Measurements from ENCODE around the gene ERICH4. TPM values are rescaled to one million over a fixed set of nuclear protein-coding genes. Genes with fewer than 3 reads are reported as not detected.

Gene ERICH4
- total and polyA plus RNA-seq, 7 experiments from 2014 or later, result not detected

DNA sequence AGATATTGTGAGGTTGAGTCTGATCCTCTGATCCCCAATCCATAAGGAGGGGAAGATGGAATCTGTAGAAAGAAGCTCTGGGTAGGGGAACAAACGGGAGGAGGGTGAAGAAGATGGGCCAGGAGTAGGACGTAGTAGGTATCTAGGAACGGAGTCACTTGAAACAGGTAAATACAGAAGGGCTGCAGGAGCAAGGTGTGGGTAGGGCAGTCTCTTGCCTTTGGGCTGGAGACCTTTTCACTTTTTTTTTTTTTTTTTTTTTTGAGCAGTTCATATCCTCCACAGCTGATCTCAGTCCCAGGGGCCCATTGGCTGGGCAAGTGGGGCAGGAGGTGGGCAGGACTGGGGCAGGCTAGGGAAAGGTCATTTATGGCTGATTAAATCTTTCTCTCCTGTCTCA, 43.9 kb upstream of the ERICH4 start:
- ATAC-seq (no peak), DNase-seq (no peak)
- peaks cover 33 to 71% (median 55%) of the 10 kb centered on the region in 7 donors for H3K4me1 Mint-ChIP-seq
- ChIA-PET POLR2A (interaction anchor here (0.5 to 4.3 kb wide), 6 partner anchors 14 to 46 kb away, joined by 3 to 20 read pairs (median 4); partner anchors contain the start of gene B9D2), CTCF (interaction anchor here (0.6 kb wide), 1 partner anchor 354 kb away, joined by 5 read pairs; no protein-coding TSS in a partner anchor)
- Histone ChIP-seq H3K9me3 (ENCODE audit: control insufficient read depth in 2 of 3, low read length in 3 of 3) (no peaks in the 10 kb centered on the region), H3K27ac (ENCODE audit: low read depth, low read length) (peak overlapping the region; percentile 89), H3K4me1 (ENCODE audit: control insufficient read depth in 2 of 2, insufficient read depth in 2 of 2, low read length in 2 of 2) (peaks cover 19 to 23% of the 10 kb centered on the region in 2 donors), H3K27me3 (ENCODE audit: control insufficient read depth in 2 of 2, insufficient read depth in 2 of 2, low read length in 2 of 2) (no peaks in the 10 kb centered on the region), H3K36me3 (ENCODE audit: control insufficient read depth in 2 of 3, insufficient read depth in 3 of 3, low read length in 3 of 3) (peaks cover 0 to 11% (median 0%) of the 10 kb centered on the region in 3 experiments), H3K4me3 (ENCODE audit: low read length) (no peak overlapping the region)
- no peaks in the 10 kb centered on the region for H3K27me3 Mint-ChIP-seq
- intact Hi-C loops (cut with micrococcal nuclease), result loop anchor here (5.0 to 10.0 kb wide), 3 partner anchors 682 to 1023 kb away; partner anchors contain the start of genes COQ8B (in 1 of the 2), ITPKC (in 1 of the 2) and SERTAD3 (in 1 of the 2)
- no peaks in the 10 kb centered on the region for H3K9me3 Mint-ChIP-seq
- H3K36me3 Mint-ChIP-seq, result peaks cover 0 to 10% (median 6%) of the 10 kb centered on the region in 5 donors
- H3K4me3 Mint-ChIP-seq, result peak overlapping the region; percentile 95 to 99 (median 98)
- H3K27ac Mint-ChIP-seq, result peak overlapping the region in 7 of 9 donors; percentile 34 to 100 (median 99)

DNA sequence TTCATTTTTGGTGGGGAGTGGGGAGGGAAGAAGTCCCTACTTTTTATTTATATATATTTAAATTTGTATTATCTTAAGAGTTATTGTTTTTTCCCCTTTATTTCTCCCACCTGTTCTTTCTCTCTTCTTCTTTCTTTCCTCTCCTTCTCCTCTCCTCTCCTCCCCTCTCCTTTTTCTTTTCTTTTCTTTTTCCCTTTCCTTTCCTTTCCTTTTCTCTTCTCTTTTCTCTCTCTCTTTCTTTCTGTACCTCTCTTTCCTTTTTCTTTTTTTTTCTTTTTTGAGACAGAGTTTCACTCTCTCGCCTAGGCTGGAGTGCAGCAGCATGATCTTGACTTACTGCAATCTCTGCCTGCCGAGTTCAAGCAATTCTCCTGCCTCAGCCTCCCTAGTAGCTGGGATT, 43.4 kb upstream of the ERICH4 start:
- H3K27ac Mint-ChIP-seq, result peak overlapping the region in 6 of 9 donors; percentile 1 to 100 (median 70)
- Histone ChIP-seq H3K4me3 (ENCODE audit: low read length) (no peak overlapping the region), H3K27me3 (ENCODE audit: control insufficient read depth in 2 of 2, insufficient read depth in 2 of 2, low read length in 2 of 2) (no peaks in the 10 kb centered on the region), H3K9me3 (ENCODE audit: control insufficient read depth in 2 of 3, low read length in 3 of 3) (no peaks in the 10 kb centered on the region), H3K4me1 (ENCODE audit: control insufficient read depth in 2 of 2, insufficient read depth in 2 of 2, low read length in 2 of 2) (peaks cover 19 to 23% of the 10 kb centered on the region in 2 donors), H3K27ac (ENCODE audit: low read depth, low read length) (no peak overlapping the region), H3K36me3 (ENCODE audit: control insufficient read depth in 2 of 3, insufficient read depth in 3 of 3, low read length in 3 of 3) (peaks cover 0 to 11% (median 0%) of the 10 kb centered on the region in 3 experiments)
- ChIA-PET POLR2A (interaction anchor here (0.5 to 4.3 kb wide), 3 partner anchors 13 to 35 kb away, joined by 3 to 20 read pairs (median 5); partner anchors contain the start of gene B9D2), CTCF (interaction anchor here (0.6 kb wide), 1 partner anchor 354 kb away, joined by 5 read pairs; no protein-coding TSS in a partner anchor)
- ATAC-seq, result no peak
- no peaks in the 10 kb centered on the region for H3K27me3 Mint-ChIP-seq
- intact Hi-C loops (cut with micrococcal nuclease), result loop anchor here (5.0 to 10.0 kb wide), 3 partner anchors 682 to 1023 kb away; partner anchors contain the start of genes COQ8B (in 1 of the 2), ITPKC (in 1 of the 2) and SERTAD3 (in 1 of the 2)
- peaks cover 33 to 71% (median 55%) of the 10 kb centered on the region in 7 donors for H3K4me1 Mint-ChIP-seq
- peaks cover 0 to 10% (median 6%) of the 10 kb centered on the region in 5 donors for H3K36me3 Mint-ChIP-seq
- DNase-seq, result no peak
- H3K9me3 Mint-ChIP-seq, result no peaks in the 10 kb centered on the region
- H3K4me3 Mint-ChIP-seq, result peak overlapping the region; percentile 16 to 99 (median 96)

- ChIA-PET POLR2A (no interaction called here), CTCF (no interaction called here)
- Histone ChIP-seq H3K27me3 (ENCODE audit: control insufficient read depth in 2 of 2, insufficient read depth in 2 of 2, low read length in 2 of 2) (no peaks in the 10 kb centered on the region), H3K9me3 (ENCODE audit: control insufficient read depth in 2 of 3, low read length in 3 of 3) (no peaks in the 10 kb centered on the region), H3K36me3 (ENCODE audit: control insufficient read depth in 2 of 3, insufficient read depth in 3 of 3, low read length in 3 of 3) (peaks cover 0 to 17% (median 0%) of the 10 kb centered on the region in 3 experiments), H3K4me3 (ENCODE audit: low read length) (no peak overlapping the region), H3K4me1 (ENCODE audit: control insufficient read depth in 2 of 2, insufficient read depth in 2 of 2, low read length in 2 of 2) (peaks cover 11 to 13% of the 10 kb centered on the region in 2 donors), H3K27ac (ENCODE audit: low read depth, low read length) (no peak overlapping the region)
- no peaks in the 10 kb centered on the region for H3K9me3 Mint-ChIP-seq
- intact Hi-C loops (cut with micrococcal nuclease), result no loop called here
- ATAC-seq (no peak), DNase-seq (no peak)
- H3K27ac Mint-ChIP-seq, result peak overlapping the region in 1 of 9 donors; percentile 54
- H3K27me3 Mint-ChIP-seq, result no peaks in the 10 kb centered on the region
- no peak overlapping the region for H3K4me3 Mint-ChIP-seq
- peaks cover 0 to 4% (median 3%) of the 10 kb centered on the region in 5 donors for H3K36me3 Mint-ChIP-seq
- peaks cover 26 to 56% (median 42%) of the 10 kb centered on the region in 7 donors for H3K4me1 Mint-ChIP-seq
These were observed 41.5 kb upstream of the ERICH4 start for GRCh38 chr19:41401483-41401882.

GRCh38 chr19:41402010-41402409, 40.9 kb upstream of the ERICH4 start:
- peaks cover 26 to 52% (median 41%) of the 10 kb centered on the region in 7 donors for H3K4me1 Mint-ChIP-seq
- H3K27ac ChIP-seq (ENCODE audit: low read depth, low read length), result no peak overlapping the region
- H3K4me3 ChIP-seq (ENCODE audit: low read length), result no peak overlapping the region
- H3K9me3 ChIP-seq (ENCODE audit: control insufficient read depth in 2 of 3, low read length in 3 of 3), result no peaks in the 10 kb centered on the region
- peaks cover 11% of the 10 kb centered on the region in 2 donors for H3K4me1 ChIP-seq (ENCODE audit: control insufficient read depth in 2 of 2, insufficient read depth in 2 of 2, low read length in 2 of 2)
- ATAC-seq (no peak), DNase-seq (no peak)
- H3K9me3 Mint-ChIP-seq, result no peaks in the 10 kb centered on the region
- ChIA-PET POLR2A (no interaction called here), CTCF (no interaction called here)
- H3K27me3 Mint-ChIP-seq, result no peaks in the 10 kb centered on the region
- intact Hi-C loops (cut with micrococcal nuclease), result no loop called here
- peaks cover 0 to 4% (median 3%) of the 10 kb centered on the region in 5 donors for H3K36me3 Mint-ChIP-seq
- no peak overlapping the region for H3K27ac Mint-ChIP-seq
- no peak overlapping the region for H3K4me3 Mint-ChIP-seq
- H3K27me3 ChIP-seq (ENCODE audit: control insufficient read depth in 2 of 2, insufficient read depth in 2 of 2, low read length in 2 of 2), result no peaks in the 10 kb centered on the region
- H3K36me3 ChIP-seq (ENCODE audit: control insufficient read depth in 2 of 3, insufficient read depth in 3 of 3, low read length in 3 of 3), result peaks cover 0 to 17% (median 0%) of the 10 kb centered on the region in 3 experiments

DNA sequence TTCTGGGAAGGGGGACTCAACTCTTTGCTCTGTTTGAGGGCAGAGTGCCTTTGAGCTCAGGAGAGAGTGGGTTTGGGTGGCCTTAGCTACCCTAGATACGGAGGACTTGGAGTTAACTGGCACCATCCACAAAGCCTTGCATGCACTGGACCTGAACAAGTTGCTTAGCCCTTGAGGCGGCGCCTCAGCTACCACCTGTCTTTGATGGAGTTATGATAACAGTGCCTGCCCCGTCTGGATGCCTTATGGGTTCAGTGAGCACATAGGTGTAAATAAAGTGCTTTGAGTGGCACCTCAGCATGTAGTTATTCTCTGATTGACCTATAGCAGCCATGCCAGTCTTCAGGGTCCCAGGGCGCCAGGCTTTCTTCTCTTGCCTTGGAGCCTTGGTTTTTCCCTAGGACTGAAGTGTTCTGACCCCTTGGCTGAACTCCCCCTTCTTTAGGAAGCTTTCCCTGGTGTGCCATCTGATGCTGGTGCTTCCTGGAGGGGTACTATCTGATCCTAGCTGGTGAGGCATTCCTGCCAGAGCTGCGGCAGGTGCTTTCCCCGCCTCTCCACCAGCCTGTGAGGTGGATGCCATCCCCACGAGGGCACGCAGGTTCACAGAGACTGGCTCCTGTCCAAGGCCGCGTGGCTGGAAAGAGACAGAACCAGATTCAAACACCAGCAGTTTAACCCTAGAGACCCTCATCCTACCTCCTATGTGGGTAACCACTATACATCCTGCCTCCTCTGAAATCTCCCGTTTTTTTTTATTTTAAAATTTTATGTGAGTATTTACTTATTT, 39.6 kb upstream of the ERICH4 start:
- Histone ChIP-seq H3K4me1 (ENCODE audit: control insufficient read depth in 2 of 2, insufficient read depth in 2 of 2, low read length in 2 of 2) (peaks cover 6 to 8% of the 10 kb centered on the region in 2 donors), H3K27me3 (ENCODE audit: control insufficient read depth in 2 of 2, insufficient read depth in 2 of 2, low read length in 2 of 2) (no peaks in the 10 kb centered on the region), H3K27ac (ENCODE audit: low read depth, low read length) (no peak overlapping the region), H3K4me3 (ENCODE audit: low read length) (no peak overlapping the region), H3K36me3 (ENCODE audit: control insufficient read depth in 2 of 3, insufficient read depth in 3 of 3, low read length in 3 of 3) (peaks cover 0 to 14% (median 0%) of the 10 kb centered on the region in 3 experiments), H3K9me3 (ENCODE audit: control insufficient read depth in 2 of 3, low read length in 3 of 3) (no peaks in the 10 kb centered on the region)
- CTCF ChIA-PET, result no interaction called here
- peak overlapping the region in 1 of 9 donors; percentile 77 for H3K27ac Mint-ChIP-seq
- ATAC-seq, result no peak
- POLR2A ChIA-PET, result no interaction called here
- intact Hi-C loops (cut with micrococcal nuclease), result no loop called here
- DNase-seq, result no peak
- no peak overlapping the region for H3K4me3 Mint-ChIP-seq
- H3K9me3 Mint-ChIP-seq, result no peaks in the 10 kb centered on the region
- no peaks in the 10 kb centered on the region for H3K27me3 Mint-ChIP-seq
- H3K4me1 Mint-ChIP-seq, result peaks cover 18 to 44% (median 30%) of the 10 kb centered on the region in 7 donors
- peaks cover 0 to 3% (median 3%) of the 10 kb centered on the region in 5 donors for H3K36me3 Mint-ChIP-seq

GRCh38 chr19:41405776-41406175, 37.2 kb upstream of the ERICH4 start:
- Mint-ChIP-seq H3K36me3 (peaks cover 0 to 7% (median 3%) of the 10 kb centered on the region in 5 donors), H3K9me3 (no peaks in the 10 kb centered on the region), H3K4me3 (no peak overlapping the region), H3K27ac (no peak overlapping the region), H3K4me1 (peaks cover 4 to 42% (median 27%) of the 10 kb centered on the region in 7 donors), H3K27me3 (no peaks in the 10 kb centered on the region)
- H3K27ac ChIP-seq (ENCODE audit: low read depth, low read length), result no peak overlapping the region
- H3K9me3 ChIP-seq (ENCODE audit: control insufficient read depth in 2 of 3, low read length in 3 of 3), result no peaks in the 10 kb centered on the region
- H3K4me3 ChIP-seq (ENCODE audit: low read length), result no peak overlapping the region
- POLR2A ChIA-PET, result interaction anchor here (0.7 to 0.8 kb wide), 2 partner anchors 31 to 42 kb away, joined by 3 read pairs; partner anchors contain the start of gene B9D2
- DNase-seq (no peak), ATAC-seq (no peak)
- intact Hi-C loops (cut with micrococcal nuclease), result no loop called here
- peaks cover 0 to 16% (median 0%) of the 10 kb centered on the region in 3 experiments for H3K36me3 ChIP-seq (ENCODE audit: control insufficient read depth in 2 of 3, insufficient read depth in 3 of 3, low read length in 3 of 3)
- no peaks in the 10 kb centered on the region for H3K27me3 ChIP-seq (ENCODE audit: control insufficient read depth in 2 of 2, insufficient read depth in 2 of 2, low read length in 2 of 2)
- peaks cover 0 to 4% of the 10 kb centered on the region in 2 donors for H3K4me1 ChIP-seq (ENCODE audit: control insufficient read depth in 2 of 2, insufficient read depth in 2 of 2, low read length in 2 of 2)
- CTCF ChIA-PET, result no interaction called here

Data from naive thymus-derived CD4-positive, alpha-beta T cell (primary cell).